Limb (tissue), 2 donors: Measurements from ENCODE around the gene ERG.

ENCODE experiments used
- DNase-seq, 2 donors: peaks; one replicate each; pipeline ENCODE4 v3.0.0-alpha.2; 2016; ENCODE audit errors: extremely low spot score in 2 of 2

Gene ERG

DNA sequence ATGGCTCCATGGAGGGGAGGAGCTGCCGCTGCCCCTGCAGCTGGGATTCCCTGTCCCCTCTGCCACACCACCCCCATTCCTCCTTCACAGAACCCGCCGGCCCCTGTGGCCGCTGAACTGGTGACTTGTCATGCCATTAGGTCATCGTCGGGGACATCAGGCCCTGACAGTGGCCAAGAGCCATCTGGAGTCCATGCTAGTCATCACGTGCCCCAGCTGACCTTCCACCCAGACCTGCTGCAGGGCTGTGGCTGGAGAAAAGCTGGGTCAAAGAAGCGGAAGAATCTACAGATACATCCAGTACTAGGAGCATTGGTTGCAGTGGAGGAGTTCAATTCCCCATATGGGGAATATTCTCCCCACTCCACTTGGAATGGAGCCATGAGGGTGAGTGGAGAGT is 163.4 kb downstream of the ERG start:
- no peak for DNase-seq

GRCh38 chr21:38333301-38334272 is 164.7 kb downstream of the ERG start:
- DNase-seq = no peak

GRCh38 chr21:38330666-38331065 is 167.6 kb downstream of the ERG start:
- DNase-seq = no peak
